Stimulated activated CD8-positive, alpha-beta memory T cell treated with anti-CD3 and anti-CD28 coated beads, Interleukin-4, amount 100 ng/mL, for 24 hours (primary cell): ENCODE data around the gene CACNA2D3.

Experiments used
- DNase-seq: peaks from one replicate; pipeline ENCODE4 v3.0.0-alpha.2; 2020; ENCODE audit warnings: low read depth

CACNA2D3 gene

GRCh38 chr3:54800478-54800877 is 678.1 kb downstream of the CACNA2D3 start:
- no peak for DNase-seq

- no peak for DNase-seq
Observed at GRCh38 chr3:54801977-54802376, 679.6 kb downstream of the CACNA2D3 start.

- no peak for DNase-seq
Observed at GRCh38 chr3:54810401-54810800, 688.0 kb downstream of the CACNA2D3 start.

GRCh38 chr3:54814224-54814623 is 691.9 kb downstream of the CACNA2D3 start:
- no peak for DNase-seq

- DNase-seq: no peak
Observed at GRCh38 chr3:54817628-54818027, 695.3 kb downstream of the CACNA2D3 start.

GRCh38 chr3:54818486-54818885 is 696.1 kb downstream of the CACNA2D3 start:
- no peak for DNase-seq

- DNase-seq: no peak
Observed at GRCh38 chr3:54818942-54819341, 696.6 kb downstream of the CACNA2D3 start.

- no peak for DNase-seq
Observed at GRCh38 chr3:54819946-54820345, 697.6 kb downstream of the CACNA2D3 start.

GRCh38 chr3:54822206-54822605 is 699.9 kb downstream of the CACNA2D3 start:
- DNase-seq: no peak

- DNase-seq: no peak
Observed at GRCh38 chr3:54826251-54826691, 703.9 kb downstream of the CACNA2D3 start.

- no peak for DNase-seq
Observed at GRCh38 chr3:54827056-54827687, 704.8 kb downstream of the CACNA2D3 start.

GRCh38 chr3:54827776-54828175 is 705.4 kb downstream of the CACNA2D3 start:
- DNase-seq: no peak

- no peak for DNase-seq
Observed at GRCh38 chr3:54830658-54831057, 708.3 kb downstream of the CACNA2D3 start.

- DNase-seq: no peak
Observed at GRCh38 chr3:54831112-54831511, 708.8 kb downstream of the CACNA2D3 start.

- no peak for DNase-seq
Observed at GRCh38 chr3:54832876-54833275, 710.5 kb downstream of the CACNA2D3 start.

- DNase-seq: no peak
Observed at GRCh38 chr3:54835701-54836100, 713.3 kb downstream of the CACNA2D3 start.

- DNase-seq: no peak
Observed at GRCh38 chr3:54836871-54837270, 714.5 kb downstream of the CACNA2D3 start.

GRCh38 chr3:54837964-54838363 is 715.6 kb downstream of the CACNA2D3 start:
- DNase-seq: no peak

GRCh38 chr3:54841471-54841870 is 719.1 kb downstream of the CACNA2D3 start:
- no peak for DNase-seq

GRCh38 chr3:54843352-54843751 is 721.0 kb downstream of the CACNA2D3 start:
- DNase-seq: no peak

GRCh38 chr3:54844211-54844610 is 721.9 kb downstream of the CACNA2D3 start:
- DNase-seq: no peak

GRCh38 chr3:54845011-54845410 is 722.7 kb downstream of the CACNA2D3 start:
- DNase-seq: no peak

- DNase-seq: no peak
Observed at GRCh38 chr3:54845551-54845950, 723.2 kb downstream of the CACNA2D3 start.

GRCh38 chr3:54846119-54846518 is 723.8 kb downstream of the CACNA2D3 start:
- no peak for DNase-seq
